A673 (cell line): ENCODE measurements around the gene ARID3A. TPM values are rescaled to one million over a fixed set of nuclear protein-coding genes. Genes with fewer than 3 reads are reported as not detected.
A peak's percentile ranks its signal among the peaks of the same experiment; 100 is the strongest.

ENCODE experiments used
- BruUV-seq: library from RNA; stranded (reverse); fragments of 400-500 nt; replicated peaks from 2 replicates; lab custom pipeline; 2021; lab: Mats Ljungman, UMichigan
- CTCF ChIA-PET: fragments of 300-600 bp; sonication (Branson Sonifier 250); formaldehyde crosslinking; loops from one replicate; lab custom pipeline; 2022; ENCODE audit warnings: antibody characterized with exemption; lab: Charles Lee
- POLR2A ChIA-PET: fragments of 300-600 bp; sonication (Branson Sonifier 250); formaldehyde crosslinking; loops from one replicate; lab custom pipeline; 2022; ENCODE audit warnings: antibody characterized with exemption; ENCODE audit not compliant: low non-redundant PET; lab: Charles Lee
- DNase-seq: peaks from one replicate; pipeline ENCODE4 v3.0.0-alpha.2; 2015; ENCODE audit warnings: low spot score
- H3K27ac ChIP-seq: fragments of 200-600 bp; sonication (generic); 2 replicates; pipeline ENCODE4 v1.5.1; 2016; ENCODE audit warnings: mixed run types, low read depth, mild to moderate bottlenecking, mixed read lengths, antibody characterized with exemption, low read length; ENCODE audit not compliant: poor library complexity, severe bottlenecking
- H3K27me3 ChIP-seq: fragments of 200-600 bp; sonication (generic); replicated peaks from 2 replicates; pipeline ENCODE4 v1.6.1; 2017; ENCODE audit warnings: mixed run types, low read depth, mild to moderate bottlenecking, mixed read lengths, antibody characterized with exemption, low read length; ENCODE audit not compliant: insufficient read depth, poor library complexity
- H3K36me3 ChIP-seq: fragments of 200-600 bp; sonication (generic); 2 replicates; pipeline ENCODE4 v1.6.1; 2016; ENCODE audit warnings: mixed run types, mild to moderate bottlenecking, mixed read lengths, antibody characterized with exemption, low read length; ENCODE audit not compliant: insufficient read depth, poor library complexity, severe bottlenecking
- H3K4me1 ChIP-seq: fragments of 200-600 bp; sonication (generic); 2 replicates; pipeline ENCODE4 v1.6.1; 2017; ENCODE audit warnings: mixed run types, mild to moderate bottlenecking, mixed read lengths, antibody characterized with exemption, low read length; ENCODE audit not compliant: insufficient read depth, poor library complexity, severe bottlenecking
- H3K4me3 ChIP-seq: fragments of 200-600 bp; sonication (generic); 2 replicates; pipeline ENCODE4 v1.5.1; 2016; ENCODE audit warnings: low read depth, mixed run types, mild to moderate bottlenecking, mixed read lengths, low read length; ENCODE audit not compliant: poor library complexity, severe bottlenecking
- H3K9me3 ChIP-seq: fragments of 200-600 bp; sonication (generic); 2 replicates; pipeline ENCODE4 v1.6.1; 2016; ENCODE audit warnings: mixed run types, low read depth, mild to moderate bottlenecking, mixed read lengths, antibody characterized with exemption, low read length; ENCODE audit not compliant: poor library complexity, severe bottlenecking
- EZH2 ChIP-seq: fragments of 200-600 bp; sonication (generic); IDR thresholded peaks from 2 replicates; pipeline ENCODE4 v1.6.1; 2017; ENCODE audit warnings: borderline replicate concordance, low read depth, mild to moderate bottlenecking, mixed read lengths, antibody characterized with exemption, low read length; ENCODE audit not compliant: poor library complexity, severe bottlenecking
- intact Hi-C: fragments of 100-400 bp; cut with micrococcal nuclease; formaldehyde crosslinking; loops from one replicate; pipeline ENCODE4 v1.10.0; 2022; ENCODE audit not compliant: unreplicated experiment
- total RNA-seq: library from RNA; stranded (reverse); gene quantifications from 2 replicates; pipeline ENCODE4 v1.2.3, GENCODE V29; 2021
- TF ChIP-seq, protein P1 (sequence below): fragments of 300-800, 200-600 bp; sonication (generic); conservative IDR thresholded peaks from 2 replicates; pipeline ENCODE4 v1.5.1; 2017; ENCODE audit warnings: low read depth, mild to moderate bottlenecking, antibody characterized with exemption, low read length, moderate library complexity, mixed read lengths

Gene ARID3A
- total RNA-seq, 1 experiment from 2014 or later = 19.6 TPM

DNA sequence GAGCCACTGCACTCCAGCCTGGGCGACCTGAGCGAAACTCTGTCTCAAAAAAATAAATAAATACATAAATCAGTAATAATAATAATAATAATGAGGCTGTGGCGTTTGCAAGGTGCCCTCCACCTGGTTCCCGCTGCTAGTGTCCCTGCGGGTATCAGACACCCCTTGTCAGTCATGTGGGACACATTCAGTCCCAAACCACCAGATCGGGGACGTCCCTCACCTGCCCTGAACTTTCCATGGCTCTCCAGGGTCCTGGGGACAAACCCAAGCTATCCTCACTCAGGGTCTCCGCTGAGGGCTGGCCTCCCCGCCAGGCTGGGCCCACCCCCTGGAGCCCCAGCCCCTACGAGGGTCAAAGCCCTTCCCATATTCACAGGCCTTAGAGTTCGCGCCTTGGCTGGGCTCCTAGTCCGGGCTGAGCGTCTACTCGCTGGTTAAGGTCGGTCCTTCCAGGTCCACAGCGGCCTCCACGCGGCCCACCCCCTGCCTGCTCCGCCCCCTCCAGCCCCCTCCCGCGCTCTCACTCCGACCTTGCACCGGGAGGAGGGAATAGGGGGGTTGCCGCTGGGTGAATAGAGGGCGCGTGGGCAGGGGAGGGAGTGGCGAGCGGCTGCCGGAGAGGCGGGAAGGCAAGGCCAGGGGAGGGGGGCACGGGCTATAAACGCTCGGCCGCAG, 9.1 kb upstream of the ARID3A start:
- H3K36me3 ChIP-seq = no peaks in the 10 kb centered on the region
- TF ChIP-seq, protein P1, sequence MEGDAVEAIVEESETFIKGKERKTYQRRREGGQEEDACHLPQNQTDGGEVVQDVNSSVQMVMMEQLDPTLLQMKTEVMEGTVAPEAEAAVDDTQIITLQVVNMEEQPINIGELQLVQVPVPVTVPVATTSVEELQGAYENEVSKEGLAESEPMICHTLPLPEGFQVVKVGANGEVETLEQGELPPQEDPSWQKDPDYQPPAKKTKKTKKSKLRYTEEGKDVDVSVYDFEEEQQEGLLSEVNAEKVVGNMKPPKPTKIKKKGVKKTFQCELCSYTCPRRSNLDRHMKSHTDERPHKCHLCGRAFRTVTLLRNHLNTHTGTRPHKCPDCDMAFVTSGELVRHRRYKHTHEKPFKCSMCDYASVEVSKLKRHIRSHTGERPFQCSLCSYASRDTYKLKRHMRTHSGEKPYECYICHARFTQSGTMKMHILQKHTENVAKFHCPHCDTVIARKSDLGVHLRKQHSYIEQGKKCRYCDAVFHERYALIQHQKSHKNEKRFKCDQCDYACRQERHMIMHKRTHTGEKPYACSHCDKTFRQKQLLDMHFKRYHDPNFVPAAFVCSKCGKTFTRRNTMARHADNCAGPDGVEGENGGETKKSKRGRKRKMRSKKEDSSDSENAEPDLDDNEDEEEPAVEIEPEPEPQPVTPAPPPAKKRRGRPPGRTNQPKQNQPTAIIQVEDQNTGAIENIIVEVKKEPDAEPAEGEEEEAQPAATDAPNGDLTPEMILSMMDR = no peak
- no peak for TF ChIP-seq EZH2
- peaks cover 37% of the 10 kb centered on the region for H3K27me3 ChIP-seq
- H3K27ac ChIP-seq = no peak overlapping the region
- CTCF ChIA-PET = no interaction called here
- no peak for DNase-seq
- H3K4me3 ChIP-seq = peak overlapping the region; percentile 33
- intact Hi-C loops = loop anchor here (10.0 kb wide), 1 partner anchor 252 kb away; the partner anchor contains the start of gene RNF126
- peaks cover 22% of the 10 kb centered on the region for H3K4me1 ChIP-seq
- POLR2A ChIA-PET = no interaction called here
- H3K9me3 ChIP-seq = no peaks in the 10 kb centered on the region
- no TSS peak for BruUV-seq

DNA sequence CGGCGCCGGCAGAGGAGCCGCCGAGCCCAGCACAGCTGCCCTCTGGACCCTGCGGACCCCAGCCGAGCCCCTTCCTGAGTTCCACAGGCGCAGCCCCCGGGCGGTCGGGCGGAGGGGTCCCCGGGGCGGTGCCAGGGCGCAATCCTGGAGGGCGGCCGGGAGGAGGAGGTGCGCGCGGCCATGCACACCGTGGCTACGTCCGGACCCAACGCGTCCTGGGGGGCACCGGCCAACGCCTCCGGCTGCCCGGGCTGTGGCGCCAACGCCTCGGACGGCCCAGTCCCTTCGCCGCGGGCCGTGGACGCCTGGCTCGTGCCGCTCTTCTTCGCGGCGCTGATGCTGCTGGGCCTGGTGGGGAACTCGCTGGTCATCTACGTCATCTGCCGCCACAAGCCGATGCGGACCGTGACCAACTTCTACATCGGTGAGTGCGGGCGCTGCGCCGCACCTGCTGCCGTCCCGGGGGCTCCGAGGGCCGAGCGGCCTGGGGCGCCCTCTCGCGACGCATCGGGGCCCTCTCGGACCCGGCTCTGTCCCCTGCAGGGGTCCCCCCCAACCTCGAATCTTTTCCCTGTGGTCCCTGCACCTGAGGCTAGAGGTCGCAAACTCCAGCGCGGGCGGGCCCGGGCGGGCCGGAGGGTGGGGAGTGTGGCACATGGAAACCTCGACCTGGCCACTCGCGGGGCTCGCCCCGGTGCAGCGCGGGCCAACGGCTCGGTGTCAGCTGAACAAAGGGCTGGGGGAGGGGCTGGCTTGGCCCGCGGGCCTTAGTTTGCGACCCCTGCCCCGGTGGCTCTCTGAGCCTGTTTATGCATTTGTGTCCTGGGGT, 8.3 kb upstream of the ARID3A start, which contains the start of gene KISS1R:
TSS of gene KISS1R (plus strand) at position 11 of the 829 bp plus-strand sequence. CDS start at position 181, 170 bp downstream.
- no TSS peak for BruUV-seq
- peak; percentile 50 for DNase-seq
- CTCF ChIA-PET = no interaction called here
- TF ChIP-seq, protein P1 = peak; percentile 66
- no peak for TF ChIP-seq EZH2
- Histone ChIP-seq H3K9me3 (no peaks in the 10 kb centered on the region), H3K27ac (no peak within 1 kb of the TSS), H3K27me3 (peaks cover 37% of the 10 kb centered on the region), H3K36me3 (no peaks in the 10 kb centered on the region), H3K4me3 (peak within 1 kb of the TSS; percentile 33), H3K4me1 (peaks cover 22% of the 10 kb centered on the region)
- POLR2A ChIA-PET = no interaction called here
- intact Hi-C loops = loop anchor here (10.0 kb wide), 1 partner anchor 253 kb away; the partner anchor contains the start of gene RNF126

GRCh38 chr19:918152-918437, 7.7 kb upstream of the ARID3A start:
- no peaks in the 10 kb centered on the region for H3K9me3 ChIP-seq
- H3K4me1 ChIP-seq = peaks cover 22% of the 10 kb centered on the region
- DNase-seq = no peak
- CTCF ChIA-PET = no interaction called here
- peaks cover 37% of the 10 kb centered on the region for H3K27me3 ChIP-seq
- BruUV-seq = no TSS peak
- no peak overlapping the region for H3K27ac ChIP-seq
- POLR2A ChIA-PET = no interaction called here
- peak; percentile 87 for TF ChIP-seq EZH2
- TF ChIP-seq, protein P1 = no peak
- peak overlapping the region; percentile 33 for H3K4me3 ChIP-seq
- intact Hi-C loops = loop anchor here (10.0 kb wide), 1 partner anchor 253 kb away; the partner anchor contains the start of gene RNF126
- no peaks in the 10 kb centered on the region for H3K36me3 ChIP-seq
